Stomach (tissue), 4 donors: ENCODE measurements around the gene IYD.

Source experiments
- EP300 ChIP-seq: sonication (generic); formaldehyde crosslinking; IDR thresholded peaks from one replicate; pipeline ENCODE4 v1.6.1; 2017; ENCODE audit warnings: antibody characterized with exemption
- POLR2A ChIP-seq, 4 donors: fragments of 450-650 bp; IDR thresholded peaks; one replicate each; pipeline ENCODE4 v1.6.1; 2016; ENCODE audit warnings: antibody characterized with exemption in 4 of 4, control low read depth in 2 of 4, mild to moderate bottlenecking in 1 of 4, moderate library complexity in 1 of 4
- POLR2AphosphoS5 ChIP-seq, 3 donors: sonication (generic); formaldehyde crosslinking; IDR thresholded peaks; one replicate each; pipeline ENCODE4 v1.6.1; 2016; ENCODE audit warnings: antibody characterized with exemption in 3 of 3
- TF ChIP-seq, protein P1 (sequence below), 7 experiments: fragments of 450-650 bp in 4 of 7; fragments of 200-600 bp in 3 of 7; sonication (generic) in 3 of 7; IDR thresholded peaks; one replicate each; pipeline ENCODE4 v1.5.1; 2016 to 2019; ENCODE audit warnings: antibody characterized with exemption in 7 of 7, control low read depth in 2 of 7, mild to moderate bottlenecking in 1 of 7

DNA sequence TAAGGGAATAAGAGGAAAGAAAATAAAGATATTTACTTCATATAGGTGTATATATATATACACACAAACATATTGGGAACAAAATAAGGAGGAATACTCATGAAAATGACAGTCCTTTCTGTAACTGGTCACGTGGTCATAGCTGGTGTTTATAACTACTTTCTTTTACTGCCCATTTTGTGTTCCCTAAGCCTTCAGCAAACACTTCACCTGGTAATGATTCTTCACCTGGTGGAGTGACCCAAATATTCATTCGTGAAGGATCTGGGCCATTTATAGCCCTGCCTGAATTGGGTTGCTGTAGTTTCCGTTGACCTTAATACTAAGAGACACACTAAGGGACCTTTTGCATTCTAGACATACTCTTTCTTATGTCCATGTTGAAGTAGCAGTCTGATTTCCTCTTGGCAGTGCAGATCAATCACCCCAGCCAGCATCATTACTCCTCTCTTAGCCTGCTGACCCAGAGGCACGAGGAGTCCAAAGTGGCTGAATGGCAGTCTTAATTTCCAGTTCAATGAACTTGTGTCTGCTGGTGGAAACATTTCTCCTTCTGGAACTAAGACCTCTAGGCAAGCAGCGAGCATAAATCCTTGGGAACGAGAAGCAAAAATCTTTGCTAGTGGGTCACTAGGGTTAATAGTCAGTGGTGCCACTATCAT lies 39.9 kb upstream of the IYD start:
- TF ChIP-seq, protein P1, sequence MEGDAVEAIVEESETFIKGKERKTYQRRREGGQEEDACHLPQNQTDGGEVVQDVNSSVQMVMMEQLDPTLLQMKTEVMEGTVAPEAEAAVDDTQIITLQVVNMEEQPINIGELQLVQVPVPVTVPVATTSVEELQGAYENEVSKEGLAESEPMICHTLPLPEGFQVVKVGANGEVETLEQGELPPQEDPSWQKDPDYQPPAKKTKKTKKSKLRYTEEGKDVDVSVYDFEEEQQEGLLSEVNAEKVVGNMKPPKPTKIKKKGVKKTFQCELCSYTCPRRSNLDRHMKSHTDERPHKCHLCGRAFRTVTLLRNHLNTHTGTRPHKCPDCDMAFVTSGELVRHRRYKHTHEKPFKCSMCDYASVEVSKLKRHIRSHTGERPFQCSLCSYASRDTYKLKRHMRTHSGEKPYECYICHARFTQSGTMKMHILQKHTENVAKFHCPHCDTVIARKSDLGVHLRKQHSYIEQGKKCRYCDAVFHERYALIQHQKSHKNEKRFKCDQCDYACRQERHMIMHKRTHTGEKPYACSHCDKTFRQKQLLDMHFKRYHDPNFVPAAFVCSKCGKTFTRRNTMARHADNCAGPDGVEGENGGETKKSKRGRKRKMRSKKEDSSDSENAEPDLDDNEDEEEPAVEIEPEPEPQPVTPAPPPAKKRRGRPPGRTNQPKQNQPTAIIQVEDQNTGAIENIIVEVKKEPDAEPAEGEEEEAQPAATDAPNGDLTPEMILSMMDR (IDR thresholded peaks at IDR 0.05) = no peak
- no peak for TF ChIP-seq EP300
- TF ChIP-seq POLR2AphosphoS5 (IDR thresholded peaks at IDR 0.05) = no peak
- TF ChIP-seq POLR2A (IDR thresholded peaks at IDR 0.05) = no peak
